PFSK-1 (cell line): ENCODE data around the gene DPP9.

ENCODE experiments used
- REST ChIP-seq, 2 experiments: IDR thresholded peaks; 2 replicates each; pipeline versions ENCODE4 v1.6.1 to v1.8.0; 2011 to 2012; ENCODE audit warnings: low read depth in 2 of 2, low read length in 2 of 2, control low read depth in 1 of 2, inconsistent platforms in 1 of 2, mild to moderate bottlenecking in 1 of 2, moderate library complexity in 1 of 2; ENCODE audit not compliant: insufficient read depth in 1 of 2
- TAF1 ChIP-seq: IDR thresholded peaks from 2 replicates; pipeline ENCODE4 v1.6.1; 2012; ENCODE audit warnings: low read length, control low read depth, borderline replicate concordance; ENCODE audit not compliant: insufficient read depth

DNA sequence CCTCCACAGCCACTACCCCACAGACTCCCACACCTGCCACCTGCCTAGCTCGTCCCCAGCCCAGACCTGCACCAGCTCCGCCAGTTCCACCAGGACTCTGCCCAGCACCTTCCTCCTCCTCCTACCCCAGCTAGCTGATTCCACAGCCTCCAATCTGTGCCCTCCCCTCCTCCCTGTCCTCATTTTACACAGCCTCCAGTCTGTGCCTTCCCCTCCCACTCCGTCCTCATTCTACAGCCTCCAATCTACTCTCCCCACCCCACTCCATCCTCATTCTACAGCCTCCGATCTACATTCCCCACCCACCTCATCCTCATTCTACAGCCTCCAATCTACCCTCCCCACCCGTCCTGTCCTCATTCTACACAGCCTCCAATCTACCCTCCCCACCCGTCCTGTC, 60.8 kb downstream of the DPP9 start:
- TF ChIP-seq REST (IDR thresholded peaks at IDR 0.05; ENCODE audit: insufficient read depth in 1 of 2, low read depth in 2 of 2, low read length in 2 of 2) (no peak), TAF1 (no peak)
